HG02970 (cell line): ENCODE results near the gene CALML6.
"Not testable (repeated sequence)": the region's sequence is repeated elsewhere in the genome, so short reads cannot be mapped to it uniquely, and the experiment has no call there.

ENCODE experiments used
- ATAC-seq: cut with Tn5 transposase; IDR thresholded peaks from one replicate; pipeline ENCODE4 v1.9.1; 2021; ENCODE audit warnings: mild to moderate bottlenecking, moderate library complexity, moderate number of reproducible peaks; ENCODE audit not compliant: unreplicated experiment, low FRiP score

Gene CALML6, protein sequence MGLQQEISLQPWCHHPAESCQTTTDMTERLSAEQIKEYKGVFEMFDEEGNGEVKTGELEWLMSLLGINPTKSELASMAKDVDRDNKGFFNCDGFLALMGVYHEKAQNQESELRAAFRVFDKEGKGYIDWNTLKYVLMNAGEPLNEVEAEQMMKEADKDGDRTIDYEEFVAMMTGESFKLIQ

DNA sequence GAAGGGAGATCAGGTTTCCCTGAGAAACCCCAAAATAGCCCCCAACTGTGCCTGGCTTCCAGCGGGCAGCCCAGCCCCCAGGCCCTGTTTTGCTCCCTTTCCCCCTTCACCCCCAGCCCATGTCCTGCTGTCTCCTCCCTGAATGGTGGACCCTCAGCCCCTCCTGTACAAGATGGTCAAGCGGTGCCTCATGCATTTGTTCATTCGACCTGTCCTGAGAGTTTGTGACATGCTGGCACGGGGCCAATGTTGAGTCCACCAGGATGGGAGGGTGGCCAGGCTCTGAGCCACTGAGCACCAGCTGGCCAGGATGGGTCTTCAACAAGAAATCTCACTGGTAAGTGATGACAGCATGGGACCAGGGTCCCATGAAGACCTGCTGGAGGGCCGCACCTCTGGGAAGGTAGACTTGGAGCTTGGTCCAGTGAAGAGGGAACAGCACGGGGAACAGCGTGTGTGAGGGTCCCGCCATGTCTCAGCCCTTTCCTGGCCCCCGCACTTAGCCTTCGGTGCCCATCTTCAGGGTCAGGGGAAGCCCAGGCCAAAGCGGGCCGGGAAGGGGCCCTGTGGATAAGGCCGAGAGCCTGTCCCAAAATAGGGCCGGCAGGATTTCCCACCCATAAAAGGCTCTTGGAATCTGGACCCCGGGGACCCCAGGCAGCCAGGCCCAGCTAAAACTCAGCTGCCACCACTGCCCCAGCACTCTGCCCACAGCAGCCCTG, at the start of gene CALML6:
TSS of gene CALML6 (plus strand) at position 290 of the 722 bp plus-strand sequence. CDS start at position 311, 21 bp downstream.
- no peak for ATAC-seq

DNA sequence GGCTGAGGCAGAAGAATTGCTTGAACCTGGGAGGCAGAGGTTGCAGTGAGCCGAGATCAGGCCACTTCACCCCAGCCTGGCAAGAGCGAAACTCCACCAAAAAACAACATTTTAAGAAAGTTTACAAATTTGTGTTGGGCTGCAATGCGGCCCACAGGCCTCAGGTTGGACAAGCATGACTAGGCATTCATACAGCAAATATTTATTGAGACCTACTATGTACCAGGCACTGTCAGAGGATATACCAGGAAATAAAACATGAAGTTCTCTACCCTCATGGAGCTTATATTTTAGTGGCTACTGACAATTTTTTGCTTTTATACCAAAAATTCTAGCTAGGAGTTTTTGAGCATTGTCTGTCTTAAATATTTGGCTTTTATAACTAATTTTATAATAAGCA, 47.9 kb upstream of the CALML6 start:
- no peak for ATAC-seq

DNA sequence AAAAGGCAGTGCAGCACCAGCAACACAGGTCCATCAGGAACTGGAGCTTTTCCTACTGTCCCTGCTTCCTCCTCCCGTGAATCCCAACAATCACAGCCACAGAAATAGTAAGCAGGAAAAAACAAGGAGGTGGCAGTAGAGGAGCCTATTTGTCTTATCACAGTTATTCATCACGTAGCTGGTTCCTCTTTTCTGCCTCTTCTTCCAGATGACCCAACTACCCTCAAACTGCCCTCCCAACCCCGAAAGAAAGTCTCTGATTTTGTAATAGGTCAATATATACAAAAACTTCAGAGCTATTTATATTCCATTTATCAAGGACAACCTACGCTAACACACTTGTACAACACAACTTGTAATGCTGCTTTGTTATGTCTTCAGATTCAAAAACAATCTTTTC, 45.6 kb upstream of the CALML6 start:
- no peak for ATAC-seq

DNA sequence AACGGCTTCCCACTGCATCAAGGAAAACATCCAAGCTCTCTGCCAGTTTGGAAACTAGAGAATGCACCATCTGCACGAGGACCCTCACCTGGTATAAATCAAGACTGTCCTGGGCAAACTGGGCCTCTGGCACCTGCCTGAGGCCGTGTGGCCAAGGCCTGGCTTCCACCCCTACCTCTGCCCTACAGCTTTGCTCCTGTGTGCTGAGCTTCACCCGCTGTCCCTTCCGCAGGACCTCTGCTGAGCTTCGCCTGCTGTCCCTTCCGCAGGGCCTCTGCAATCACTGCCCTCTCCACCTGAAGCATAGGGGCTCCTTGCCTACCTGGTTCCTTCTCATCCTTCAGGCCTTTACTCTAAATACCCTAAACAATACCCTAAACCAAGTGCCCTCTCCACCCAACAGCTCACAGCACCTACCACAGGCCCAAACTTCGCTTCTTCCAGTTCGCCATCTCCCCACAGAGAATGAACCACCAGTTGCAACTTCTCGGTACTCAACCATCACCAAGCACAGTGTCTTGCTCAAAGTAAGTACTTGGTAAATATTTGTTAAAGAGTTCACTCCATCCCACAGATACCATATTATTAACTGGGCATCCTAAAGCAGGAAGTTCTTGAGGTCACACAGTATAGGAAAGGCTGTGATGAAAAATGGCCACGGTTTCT, 42.6 kb upstream of the CALML6 start:
- no peak for ATAC-seq

DNA sequence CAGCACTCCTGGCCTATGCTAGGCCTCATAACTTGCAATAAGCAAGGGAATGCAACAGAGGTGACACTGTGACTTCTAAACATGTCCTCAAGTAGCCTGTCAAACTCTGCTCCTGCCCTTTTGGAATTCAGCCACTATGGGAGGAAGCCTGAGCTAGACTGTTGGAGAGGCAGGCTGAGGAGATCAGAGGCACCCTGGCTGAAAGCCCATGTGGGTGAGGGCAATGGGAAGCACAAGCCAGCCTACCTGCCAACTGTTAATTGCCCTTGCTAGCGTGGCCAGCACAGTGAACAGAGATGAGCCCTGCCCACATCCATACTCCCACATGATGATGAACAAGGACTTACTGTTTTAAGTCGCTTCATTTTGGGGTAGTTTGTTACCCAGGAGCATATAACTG, 41.9 kb upstream of the CALML6 start:
- ATAC-seq, result no peak

DNA sequence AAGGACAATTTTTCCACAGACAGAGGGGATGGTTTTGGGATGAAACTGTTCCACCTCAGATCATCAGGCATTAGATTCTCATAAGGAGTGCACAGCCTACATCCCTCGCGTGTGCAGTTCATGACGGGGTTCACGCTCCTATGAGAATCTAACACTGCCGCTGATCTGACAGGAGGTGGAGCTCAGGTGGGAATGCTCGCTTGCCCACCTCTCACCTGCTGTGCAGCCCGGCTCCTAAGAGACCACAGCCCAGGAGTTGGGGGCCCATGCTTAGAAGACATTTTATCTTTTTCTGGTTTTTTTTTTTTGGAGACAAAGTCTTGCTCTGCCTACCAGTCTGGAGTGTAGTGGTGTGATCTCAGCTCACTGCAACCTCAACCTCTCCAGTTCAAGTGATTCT, 40.2 kb upstream of the CALML6 start:
- ATAC-seq, result no peak

DNA sequence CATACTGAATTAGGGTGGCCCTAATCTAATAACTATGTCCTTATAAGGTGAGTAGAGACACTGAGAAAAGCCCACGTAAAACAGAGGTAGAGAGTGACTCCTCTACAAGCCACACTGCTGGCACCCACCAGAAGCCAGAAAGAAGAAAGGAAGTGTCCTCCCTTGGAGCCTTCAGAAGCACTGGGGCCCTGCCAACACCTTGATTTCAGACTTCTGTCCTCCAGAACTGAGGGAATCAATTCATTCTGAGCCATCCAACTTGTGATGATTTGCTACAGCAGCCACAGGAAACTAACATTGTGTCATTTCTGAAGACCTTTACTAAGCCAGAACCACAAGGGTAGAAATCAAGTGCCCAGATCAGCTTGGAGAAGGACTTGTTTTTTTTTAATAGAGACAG, 39.1 kb upstream of the CALML6 start:
- no peak for ATAC-seq

DNA sequence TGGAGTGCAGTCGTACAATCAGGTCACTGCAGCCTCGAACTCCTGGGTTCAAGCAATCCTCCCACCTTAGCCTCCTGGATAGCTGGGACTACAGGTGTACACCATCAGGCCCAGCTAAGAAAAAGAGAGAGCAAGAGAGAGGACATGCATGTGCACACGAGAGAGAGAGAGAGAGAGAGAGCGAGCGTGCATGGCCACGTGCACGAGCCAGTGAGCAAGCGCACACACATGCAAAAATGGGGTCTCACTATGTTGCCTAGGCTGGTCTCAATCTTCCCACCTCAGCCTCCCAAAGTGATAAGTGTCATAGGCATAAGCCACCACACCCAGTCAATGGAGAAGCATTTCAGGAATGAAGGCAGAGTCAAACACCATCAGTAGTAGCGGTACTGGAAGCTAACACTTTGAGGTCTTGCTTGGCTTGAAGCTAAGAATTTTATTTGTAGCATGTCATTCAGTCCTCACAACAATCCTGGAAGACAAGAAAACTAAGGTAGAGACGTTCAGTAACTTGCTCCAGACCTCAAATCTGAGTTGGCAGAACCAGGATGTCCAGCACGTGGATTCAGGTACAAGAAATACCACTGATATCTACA, 38.6 kb upstream of the CALML6 start:
- ATAC-seq, result no peak

DNA sequence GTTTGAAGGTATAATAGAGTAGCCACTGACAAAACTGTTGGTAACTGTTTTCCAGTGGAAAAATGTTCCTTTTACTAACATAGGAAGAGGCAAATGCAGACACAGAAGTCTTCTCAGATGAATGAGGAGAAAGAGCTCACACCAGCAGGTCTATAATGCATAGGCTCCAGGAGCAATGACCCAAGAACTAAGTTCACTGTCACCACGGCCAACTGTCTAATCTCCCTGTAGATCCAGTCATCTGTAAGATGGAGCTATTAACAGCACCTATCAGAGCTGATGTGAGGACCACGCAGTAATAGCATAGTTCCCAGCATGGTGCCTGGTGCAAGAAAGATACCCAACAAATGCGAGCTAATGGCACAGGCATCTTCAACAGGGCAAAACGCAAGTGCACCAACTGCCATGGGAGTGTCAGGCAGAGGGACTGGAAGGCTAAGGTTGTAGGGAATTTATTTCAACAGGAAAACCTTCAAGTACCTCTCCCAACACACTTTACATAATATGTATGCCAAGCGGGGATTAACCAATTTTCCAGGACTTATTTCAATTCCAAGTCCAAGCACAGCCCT, 37.1 kb upstream of the CALML6 start:
- ATAC-seq, result no peak

DNA sequence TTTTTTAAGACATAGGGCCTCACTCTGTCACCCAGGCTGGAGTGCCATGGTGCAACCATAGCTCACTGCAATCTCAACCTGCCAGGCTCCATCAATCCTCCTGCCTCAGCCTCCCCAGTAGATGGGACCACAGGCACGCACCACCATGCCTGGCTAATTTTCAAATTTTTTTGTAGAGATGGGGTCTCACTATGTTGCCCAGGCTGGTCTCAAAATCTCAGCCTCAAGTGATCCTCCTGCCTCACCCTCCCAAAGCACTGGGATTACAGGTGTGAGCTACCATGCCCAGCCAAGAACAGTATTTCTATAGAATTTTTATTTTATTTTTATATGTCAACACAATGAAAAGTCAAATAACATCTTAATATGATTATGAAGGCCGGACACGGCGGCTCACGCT, 35.1 kb upstream of the CALML6 start:
- ATAC-seq, result no peak

DNA sequence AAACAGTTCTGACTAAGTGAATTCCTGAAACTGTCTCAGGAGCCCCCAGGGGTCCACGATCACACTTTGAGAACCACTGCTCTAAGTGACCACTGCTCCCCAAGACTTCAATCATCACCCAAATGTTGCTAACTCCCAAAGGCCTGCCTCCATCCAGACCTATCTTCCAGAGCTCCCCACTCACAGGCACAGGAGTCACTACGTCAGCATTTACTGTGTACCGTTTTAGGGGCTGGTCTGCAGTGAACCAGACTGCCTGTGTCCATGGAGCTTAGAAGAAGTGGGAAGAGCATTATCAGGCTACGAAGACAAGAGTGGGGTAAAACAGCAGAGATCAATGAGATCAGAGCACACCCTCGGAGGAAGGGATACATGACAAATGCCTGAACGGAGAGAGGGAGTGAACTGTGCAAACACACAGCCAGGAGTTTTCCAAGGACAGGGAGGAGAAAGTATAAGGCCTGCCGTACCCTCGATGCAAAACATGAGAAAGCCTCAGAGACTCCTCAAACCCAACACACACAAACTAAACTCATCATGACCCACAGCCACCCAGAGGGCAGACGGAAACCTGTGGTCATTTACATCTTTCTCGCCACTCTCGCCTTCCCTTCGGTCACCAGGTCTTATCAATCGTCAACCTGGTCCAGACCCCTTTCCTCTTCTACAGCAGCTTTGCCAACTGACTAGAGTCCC, 34.3 kb upstream of the CALML6 start:
- no peak for ATAC-seq

DNA sequence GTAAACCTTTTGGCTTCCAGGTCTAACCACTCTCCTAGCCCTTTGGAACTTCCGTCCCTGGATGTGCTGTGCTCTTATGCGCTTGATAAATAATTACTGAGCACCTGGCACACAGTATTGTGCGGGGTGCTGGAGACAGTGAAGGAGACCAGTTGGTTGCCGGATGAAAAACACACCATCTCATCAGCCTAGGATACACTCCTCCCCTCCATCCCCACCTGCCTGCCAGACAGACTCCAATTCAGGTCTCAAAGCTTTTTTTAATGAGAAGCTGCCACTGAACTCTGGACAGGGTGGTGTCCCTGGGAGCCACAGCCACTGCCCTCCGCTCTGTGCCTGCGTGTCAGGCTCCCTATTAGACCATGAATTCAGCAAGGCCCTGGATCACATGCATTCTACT, 33.3 kb upstream of the CALML6 start:
- ATAC-seq, result no peak

DNA sequence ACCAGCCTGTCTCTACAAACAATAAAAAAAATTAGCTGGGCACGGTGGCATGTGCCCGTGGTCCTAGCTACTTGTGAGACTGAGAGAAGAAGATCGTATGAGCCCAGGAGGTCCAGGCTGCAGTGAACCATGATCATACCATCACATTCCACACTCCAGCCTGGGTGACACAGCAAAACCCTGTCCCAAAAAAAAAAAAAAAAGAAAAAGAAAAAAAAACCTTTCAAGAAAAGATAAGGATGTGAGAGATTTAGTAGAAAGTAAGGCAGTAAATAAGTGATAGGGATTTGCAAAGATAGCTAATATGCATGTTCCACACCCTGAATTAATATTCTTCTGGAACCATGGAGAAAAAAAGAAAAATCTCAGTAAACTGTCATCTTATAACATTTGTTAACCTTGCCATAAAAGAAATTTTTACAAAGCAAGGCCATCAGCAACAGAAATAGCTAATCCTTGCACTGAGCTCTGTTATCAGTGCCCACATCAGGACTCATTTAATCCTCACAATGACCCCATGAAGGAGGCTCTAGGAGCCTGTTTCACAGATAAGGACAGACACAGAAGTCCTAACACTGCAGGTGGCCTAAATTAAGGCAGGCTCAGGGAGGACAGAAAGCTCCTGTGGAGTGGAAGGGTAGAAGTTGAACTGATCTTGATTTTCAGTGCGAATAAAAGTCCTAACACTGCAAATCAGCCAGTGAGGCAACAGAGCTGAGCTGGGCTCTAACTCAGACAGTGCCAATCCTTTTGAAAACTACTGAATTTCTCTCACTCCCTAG, 31.8 kb upstream of the CALML6 start:
- no peak for ATAC-seq

DNA sequence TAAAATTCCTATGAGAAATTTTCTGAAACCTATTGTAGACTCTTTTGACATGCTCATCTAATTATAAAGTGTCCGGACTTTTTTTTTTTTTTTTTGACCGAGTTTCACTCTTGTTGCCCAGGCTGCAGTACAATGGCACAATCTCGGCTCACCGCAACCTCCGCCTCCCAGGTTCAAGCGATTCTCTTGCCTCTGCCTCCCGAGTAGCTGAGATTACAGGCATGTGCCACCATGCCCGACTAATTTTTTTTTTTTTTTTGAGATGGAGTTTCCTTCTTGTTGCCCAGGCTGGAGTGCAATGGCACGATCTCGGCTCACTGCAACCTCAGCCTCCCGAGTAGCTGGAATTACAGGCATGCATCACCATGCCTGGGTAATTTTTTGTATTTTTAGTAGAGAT, 31.2 kb upstream of the CALML6 start:
- ATAC-seq, result not testable (repeated sequence)

DNA sequence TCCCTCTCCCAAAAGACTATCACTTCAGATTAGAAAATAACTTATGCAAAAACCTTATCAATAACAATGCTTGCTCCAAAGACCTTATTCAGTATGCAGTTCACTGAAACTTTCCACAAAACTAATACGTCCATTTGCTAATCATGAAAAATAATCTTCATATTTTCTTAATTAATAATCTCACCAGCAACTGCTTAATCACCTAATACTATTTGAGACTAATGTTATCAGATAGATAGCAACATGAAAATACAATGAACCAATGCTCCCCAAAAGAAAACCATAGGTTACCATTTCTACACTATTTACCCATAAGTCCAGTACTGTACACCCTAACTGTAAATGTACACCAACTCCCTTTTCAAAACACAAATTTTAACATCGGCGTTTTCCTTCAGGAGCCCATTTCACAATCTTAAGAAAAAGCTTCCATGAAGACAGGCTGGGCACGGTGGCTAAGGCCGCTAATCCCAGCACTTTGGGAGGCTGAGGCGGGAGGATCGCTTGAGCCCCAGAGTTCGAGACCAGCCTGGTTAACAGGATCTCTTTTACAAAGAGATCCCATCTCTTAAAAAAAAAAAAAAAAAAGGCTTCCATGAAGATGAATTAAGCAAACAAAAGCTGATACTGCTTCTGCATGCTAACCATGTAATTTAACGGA, 25.8 kb upstream of the CALML6 start:
- ATAC-seq, result no peak

DNA sequence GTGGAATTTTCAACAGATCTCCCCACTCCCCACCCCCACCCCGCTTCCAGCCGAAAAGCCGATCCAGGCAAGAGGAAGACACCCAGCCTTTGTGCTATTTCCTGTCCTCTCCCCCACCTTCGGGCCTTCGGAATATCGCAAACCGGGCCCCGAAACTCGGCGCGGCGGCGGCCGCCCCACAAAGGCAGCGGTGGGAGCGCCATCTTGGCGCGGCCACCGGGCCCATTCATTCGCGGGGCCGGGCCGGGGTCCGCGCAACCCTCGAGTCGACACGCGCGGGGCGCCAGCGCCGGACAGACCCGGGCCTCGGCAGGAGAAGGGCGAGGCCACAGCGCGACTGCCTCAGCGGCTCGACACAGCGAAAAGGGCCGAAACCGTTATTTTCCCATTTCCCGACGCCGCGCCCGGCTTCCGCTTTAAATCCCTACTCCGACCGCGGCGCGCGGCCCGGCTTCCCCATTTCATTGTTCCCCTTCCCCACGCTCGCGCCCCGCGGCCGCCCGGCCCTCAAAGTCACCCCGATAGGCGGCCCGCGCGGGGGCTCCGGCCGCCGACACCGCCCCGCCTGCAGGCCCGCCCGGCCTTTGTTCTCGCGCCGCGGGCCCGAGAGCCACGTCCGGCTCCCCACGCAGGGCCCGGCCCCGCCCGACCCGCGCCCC, 25.1 kb upstream of the CALML6 start:
- ATAC-seq, result peak; percentile 26

DNA sequence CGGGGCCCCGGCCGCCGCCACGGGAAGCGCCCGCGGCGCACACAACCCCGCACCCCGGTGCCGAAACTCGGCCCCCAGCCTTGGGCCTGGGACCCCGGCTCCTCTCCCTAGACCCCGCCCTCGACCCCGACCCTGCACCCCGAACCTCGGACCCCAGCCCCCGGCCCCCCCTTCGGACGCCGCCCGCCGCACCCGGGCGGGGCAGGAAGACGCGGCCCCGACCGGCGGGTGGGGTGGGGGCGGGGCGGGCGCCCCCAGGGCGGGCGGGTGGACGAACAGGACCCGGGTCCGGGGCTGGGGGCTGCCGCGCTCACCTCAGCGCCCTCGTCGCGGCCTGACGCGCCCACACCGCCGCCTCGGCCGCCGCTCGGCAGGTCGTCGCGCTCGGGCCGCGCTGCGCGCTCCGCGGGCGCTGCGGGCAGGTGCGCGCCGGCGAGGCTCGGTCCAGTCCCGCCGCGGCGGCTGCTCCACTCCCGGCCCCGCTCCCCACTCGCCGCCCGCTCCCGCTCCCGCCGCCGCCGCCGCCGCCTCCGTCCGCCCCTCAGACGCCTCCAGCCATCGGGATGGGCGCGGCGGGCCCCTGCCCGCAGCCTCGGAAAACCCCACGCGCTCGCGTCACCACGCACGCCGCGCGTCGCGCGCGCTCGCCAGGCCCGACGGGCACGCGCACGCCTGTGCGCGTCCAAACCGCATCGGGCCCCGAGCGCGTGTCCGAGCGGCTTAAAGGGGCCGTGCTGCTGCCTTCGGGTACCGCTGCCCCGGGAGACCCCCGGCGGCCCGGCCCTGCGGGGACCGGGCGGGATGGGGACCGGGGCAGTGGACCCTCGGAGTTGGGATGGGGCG, 24.3 kb upstream of the CALML6 start, which contains the start of gene GNB1:
TSS of gene GNB1 (minus strand) at position 582 of the 843 bp plus-strand sequence. CDS start 65,634 bp downstream, outside the sequence.
- peak; percentile 81 for ATAC-seq
